OCI-LY1 (cell line): Measurements from ENCODE around the gene THOC2.

Experiments
- H2AFZ ChIP-seq: fragments of 200-600 bp; sonication (generic), shearing (Covaris generic); 2 replicates; pipeline ENCODE4 v1.6.0; 2014; ENCODE audit warnings: antibody characterized with exemption, mild to moderate bottlenecking, low read length
- H3F3A ChIP-seq: fragments of 200-600 bp; sonication (generic), shearing (Covaris generic); 2 replicates; pipeline ENCODE4 v1.6.0; 2014; ENCODE audit warnings: mild to moderate bottlenecking, antibody characterized with exemption, low read length, moderate library complexity; ENCODE audit not compliant: insufficient read depth
- H3K27ac ChIP-seq: fragments of 200-600 bp; sonication (generic); 2 replicates; pipeline ENCODE4 v1.5.1; 2014; ENCODE audit warnings: low read length, mixed run types, mild to moderate bottlenecking, low read depth; ENCODE audit not compliant: poor library complexity, severe bottlenecking
- H3K27me3 ChIP-seq: fragments of 200-600 bp; sonication (generic); 2 replicates; pipeline ENCODE4 v1.6.0; 2014; ENCODE audit warnings: antibody characterized with exemption, mild to moderate bottlenecking, low read length, moderate library complexity; ENCODE audit not compliant: insufficient read depth
- H3K36me3 ChIP-seq: fragments of 200-600 bp; sonication (generic); 2 replicates; pipeline ENCODE4 v1.6.1; 2014; ENCODE audit warnings: mild to moderate bottlenecking, antibody characterized with exemption, low read length, moderate library complexity, mixed read lengths; ENCODE audit not compliant: insufficient read depth
- H3K4me1 ChIP-seq: fragments of 200-600 bp; sonication (generic); 2 replicates; pipeline ENCODE4 v1.5.1; 2014; ENCODE audit warnings: mild to moderate bottlenecking, low read length, moderate library complexity; ENCODE audit not compliant: insufficient read depth, severe bottlenecking
- H3K4me2 ChIP-seq: fragments of 200-600 bp; sonication (generic), shearing (Covaris generic); 2 replicates; pipeline ENCODE4 v1.6.1; 2014; ENCODE audit warnings: low read length
- H3K4me3 ChIP-seq: fragments of 200-600 bp; sonication (generic); 2 replicates; pipeline ENCODE4 v1.5.1; 2014; ENCODE audit warnings: low read length, low read depth, mild to moderate bottlenecking, mixed read lengths; ENCODE audit not compliant: poor library complexity, severe bottlenecking
- H3K79me2 ChIP-seq: fragments of 200-600 bp; shearing (Covaris generic); 2 replicates; pipeline ENCODE4 v1.6.1; 2016; ENCODE audit warnings: mixed run types, low read length, mixed read lengths; ENCODE audit not compliant: insufficient read depth
- H3K9ac ChIP-seq: fragments of 200-600 bp; sonication (generic), shearing (Covaris generic); 2 replicates; pipeline ENCODE4 v1.6.1; 2014; ENCODE audit warnings: mild to moderate bottlenecking, low read length, mixed read lengths
- H3K9me2 ChIP-seq: fragments of 200-600 bp; sonication (generic), shearing (Covaris generic); 2 replicates; pipeline ENCODE4 v1.6.1; 2014; ENCODE audit warnings: low read depth, mild to moderate bottlenecking, low read length, mixed read lengths
- H3K9me3 ChIP-seq: fragments of 200-600 bp; shearing (Covaris generic); 2 replicates; pipeline ENCODE4 v1.6.1; 2014; ENCODE audit warnings: low read length, mixed read lengths
- H4K20me1 ChIP-seq: fragments of 200-600 bp; sonication (generic), shearing (Covaris generic); 2 replicates; pipeline ENCODE4 v1.6.0; 2016; ENCODE audit warnings: mild to moderate bottlenecking, low read length; ENCODE audit not compliant: insufficient read depth
- CTCF ChIP-seq: fragments of 200-600 bp; sonication (generic), shearing (Covaris generic); IDR thresholded peaks from 2 replicates; pipeline ENCODE4 v1.5.1; 2017; ENCODE audit warnings: mild to moderate bottlenecking, antibody characterized with exemption, low read length, moderate library complexity, mixed read lengths
- EZH2 ChIP-seq: fragments of 200-600 bp; sonication (generic), shearing (Covaris generic); IDR thresholded peaks from 2 replicates; pipeline ENCODE4 v1.8.0; 2017; ENCODE audit warnings: borderline replicate concordance, mixed run types, mild to moderate bottlenecking, antibody characterized with exemption, low read length, moderate library complexity, mixed read lengths

Gene THOC2

GRCh38 chrX:123756320-123756719 is 23.5 kb upstream of the THOC2 start:
- Histone ChIP-seq H3K9me3 (no peaks in the 10 kb centered on the region), H2AFZ (no peak overlapping the region), H3K27ac (no peak overlapping the region)

GRCh38 chrX:123755107-123755506 is 22.3 kb upstream of the THOC2 start:
- peaks cover 4% of the 10 kb centered on the region for H3K4me1 ChIP-seq
- H3K36me3 ChIP-seq, result no peaks in the 10 kb centered on the region
- no peaks in the 10 kb centered on the region for H3K9me3 ChIP-seq
- H2AFZ ChIP-seq, result no peak overlapping the region
- H3K79me2 ChIP-seq, result no peaks in the 10 kb centered on the region
- H3K27me3 ChIP-seq, result no peaks in the 10 kb centered on the region
- H3K4me3 ChIP-seq, result no peak overlapping the region
- H4K20me1 ChIP-seq, result no peaks in the 10 kb centered on the region
- H3K9me2 ChIP-seq, result no peaks in the 10 kb centered on the region
- H3K9ac ChIP-seq, result no peak overlapping the region
- no peaks in the 10 kb centered on the region for H3F3A ChIP-seq
- H3K27ac ChIP-seq, result no peak overlapping the region
- no peak overlapping the region for H3K4me2 ChIP-seq
- TF ChIP-seq EZH2 (no peak), CTCF (no peak)

More at GRCh38 chrX:123756320-123756719, 23.5 kb upstream of the THOC2 start:
- H3K4me1 ChIP-seq, result peaks cover 4% of the 10 kb centered on the region
- H3K9ac ChIP-seq, result no peak overlapping the region
- TF ChIP-seq EZH2 (no peak), CTCF (no peak)
- no peaks in the 10 kb centered on the region for H3K9me2 ChIP-seq
- no peaks in the 10 kb centered on the region for H3K27me3 ChIP-seq
- no peaks in the 10 kb centered on the region for H3K79me2 ChIP-seq
- no peaks in the 10 kb centered on the region for H3F3A ChIP-seq
- H3K36me3 ChIP-seq, result no peaks in the 10 kb centered on the region
- H3K4me3 ChIP-seq, result no peak overlapping the region
- H4K20me1 ChIP-seq, result no peaks in the 10 kb centered on the region
- no peak overlapping the region for H3K4me2 ChIP-seq

DNA sequence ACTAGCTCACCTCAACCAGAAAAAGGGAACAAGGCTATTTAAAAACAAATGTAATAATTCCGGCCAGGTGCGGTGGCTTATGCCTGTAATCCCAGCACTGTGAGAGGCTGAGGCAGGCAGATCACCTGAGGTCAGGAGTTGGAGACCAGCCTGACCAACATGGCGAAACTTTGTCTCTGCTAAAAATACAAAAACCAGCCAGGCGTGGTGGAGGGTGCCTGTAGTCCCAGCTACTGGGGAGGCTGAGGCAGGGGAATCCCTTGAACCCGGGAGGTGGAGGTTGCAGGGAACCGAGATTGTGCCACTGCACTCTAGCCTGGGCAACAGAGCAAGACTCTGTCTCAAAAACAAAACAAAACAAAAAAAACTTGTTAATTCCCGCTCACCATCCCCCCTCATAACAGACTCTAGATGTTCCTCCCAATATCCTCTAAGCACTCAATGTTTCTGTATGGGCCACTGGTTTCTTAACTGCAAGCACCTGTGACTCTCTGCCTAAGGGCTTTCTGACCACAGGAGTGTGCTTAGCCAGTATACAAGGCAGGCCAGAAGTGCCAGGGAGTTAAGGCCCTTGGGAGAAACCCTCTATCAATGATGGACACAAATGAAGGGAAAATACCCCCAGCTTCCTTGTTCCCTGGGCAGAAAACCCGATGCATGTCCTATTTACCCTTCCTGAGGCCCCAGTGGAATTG is 21.0 kb upstream of the THOC2 start:
- H3K9me3 ChIP-seq, result no peaks in the 10 kb centered on the region
- H2AFZ ChIP-seq, result no peak overlapping the region
- no peak overlapping the region for H3K4me2 ChIP-seq
- H4K20me1 ChIP-seq, result no peaks in the 10 kb centered on the region
- no peaks in the 10 kb centered on the region for H3K9me2 ChIP-seq
- no peak overlapping the region for H3K4me3 ChIP-seq
- no peak overlapping the region for H3K9ac ChIP-seq
- no peaks in the 10 kb centered on the region for H3K79me2 ChIP-seq
- peaks cover 4% of the 10 kb centered on the region for H3K4me1 ChIP-seq
- H3K27ac ChIP-seq, result no peak overlapping the region
- TF ChIP-seq CTCF (no peak), EZH2 (no peak)
- no peaks in the 10 kb centered on the region for H3K27me3 ChIP-seq
- no peaks in the 10 kb centered on the region for H3K36me3 ChIP-seq
- no peaks in the 10 kb centered on the region for H3F3A ChIP-seq
